IMR-90 (cell line): ENCODE results near the gene UBE3A. TPM values are rescaled to one million over a fixed set of nuclear protein-coding genes. Genes with fewer than 3 reads are reported as not detected.

Source experiments
- ATAC-seq: fragments of 200-7000 bp; cut with Tn5 transposase; 2 replicates; pipeline ENCODE4 v1.9.1; 2020; ENCODE audit warnings: low read depth, mild to moderate bottlenecking, moderate library complexity
- BruUV-seq: library from RNA; stranded (reverse); fragments of 400-500 nt; replicated peaks from 2 replicates; lab custom pipeline; 2021; lab: Mats Ljungman, UMichigan
- CTCF ChIA-PET: fragments of 300-600 bp; formaldehyde crosslinking; extraction: SDS; loops from one replicate; lab custom pipeline; 2021; ENCODE audit warnings: antibody characterized with exemption; lab: Yijun Ruan, JAX
- POLR2A ChIA-PET: fragments of 300-600 bp; sonication (Branson Sonifier 250); formaldehyde crosslinking; loops from one replicate; lab custom pipeline; 2022; ENCODE audit warnings: antibody characterized with exemption; ENCODE audit not compliant: unreplicated experiment; lab: Charles Lee
- DNase-seq: peaks from one replicate; pipeline ENCODE4 v3.0.0; 2013
- H2AFZ ChIP-seq: replicated peaks from 2 replicates; pipeline ENCODE3; 2013; ENCODE audit warnings: low read length, mild to moderate bottlenecking; ENCODE audit not compliant: poor library complexity
- H2AK5ac ChIP-seq: 2 replicates; pipeline ENCODE4 v1.6.1; 2013; ENCODE audit warnings: low read depth, low read length, inconsistent platforms
- H2AK9ac ChIP-seq: replicated peaks from 2 replicates; pipeline ENCODE3; 2013; ENCODE audit warnings: mild to moderate bottlenecking, low read depth, low read length, moderate library complexity; ENCODE audit not compliant: poor library complexity
- H2BK120ac ChIP-seq: 2 replicates; pipeline ENCODE4 v1.6.1; 2013; ENCODE audit warnings: low read depth, low read length, inconsistent platforms
- H2BK15ac ChIP-seq: 3 replicates; pipeline ENCODE4 v1.6.1; 2013; ENCODE audit warnings: low read depth, low read length, inconsistent platforms
- H2BK20ac ChIP-seq: 2 replicates; pipeline ENCODE4 v1.6.1; 2013; ENCODE audit warnings: low read depth, mild to moderate bottlenecking, inconsistent platforms, low read length, moderate library complexity
- H2BK5ac ChIP-seq: 2 replicates; pipeline ENCODE4 v1.6.1; 2013; ENCODE audit warnings: mild to moderate bottlenecking, low read depth, low read length, inconsistent platforms; ENCODE audit not compliant: poor library complexity, severe bottlenecking
- H3K14ac ChIP-seq: replicated peaks from 2 replicates; pipeline ENCODE4 v1.6.1; 2013; ENCODE audit warnings: low read depth, low read length, inconsistent platforms
- H3K18ac ChIP-seq: 2 replicates; pipeline ENCODE4 v1.6.1; 2013; ENCODE audit warnings: low read depth, low read length, control low read depth
- H3K23ac ChIP-seq: 2 replicates; pipeline ENCODE4 v1.6.1; 2013; ENCODE audit warnings: low read depth, low read length, inconsistent platforms
- H3K27ac ChIP-seq: 2 replicates; pipeline ENCODE4 v1.5.1; 2013; ENCODE audit warnings: mild to moderate bottlenecking, control low read depth, low read length; ENCODE audit not compliant: insufficient read depth
- H3K27me3 ChIP-seq: 2 replicates; pipeline ENCODE4 v1.6.1; 2013; ENCODE audit warnings: low read length; ENCODE audit not compliant: control insufficient read depth, insufficient read depth
- H3K36me3 ChIP-seq: 2 replicates; pipeline ENCODE4 v1.6.1; 2013; ENCODE audit warnings: low read length, mixed read lengths; ENCODE audit not compliant: control insufficient read depth, insufficient read depth
- H3K4ac ChIP-seq: 2 replicates; pipeline ENCODE4 v1.6.1; 2013; ENCODE audit warnings: low read depth, low read length, inconsistent platforms
- H3K4me1 ChIP-seq: 2 replicates; pipeline ENCODE4 v1.6.1; 2013; ENCODE audit warnings: low read length, mixed read lengths; ENCODE audit not compliant: control insufficient read depth, insufficient read depth
- H3K4me2 ChIP-seq: 2 replicates; pipeline ENCODE4 v1.6.1; 2013; ENCODE audit warnings: low read depth, mild to moderate bottlenecking, control low read depth, low read length, moderate library complexity
- H3K4me3 ChIP-seq: 2 replicates; pipeline ENCODE4 v1.5.1; 2013; ENCODE audit warnings: low read depth, mild to moderate bottlenecking, control low read depth, low read length, moderate library complexity; ENCODE audit not compliant: insufficient read depth
- H3K56ac ChIP-seq: 2 replicates; pipeline ENCODE4 v1.6.1; 2013; ENCODE audit warnings: low read length, inconsistent platforms; ENCODE audit not compliant: insufficient read depth; ENCODE audit errors: extremely low read depth
- H3K79me1 ChIP-seq, 2 experiments: 2 replicates each; pipeline ENCODE4 v1.6.1; 2013; ENCODE audit warnings: low read length in 2 of 2, inconsistent platforms in 1 of 2, low read depth in 1 of 2
- H3K9ac ChIP-seq: 2 replicates; pipeline ENCODE4 v1.6.1; 2013; ENCODE audit warnings: low read depth, low read length, control low read depth
- H3K9me1 ChIP-seq: 2 replicates; pipeline ENCODE4 v1.6.1; 2013; ENCODE audit warnings: low read length, inconsistent platforms; ENCODE audit not compliant: insufficient read depth
- H3K9me3 ChIP-seq: 2 replicates; pipeline ENCODE4 v1.6.1; 2013; ENCODE audit warnings: low read length; ENCODE audit not compliant: control insufficient read depth, insufficient read depth
- H4K20me1 ChIP-seq: 2 replicates; pipeline ENCODE4 v1.6.1; 2013; ENCODE audit warnings: low read length, inconsistent platforms; ENCODE audit not compliant: insufficient read depth
- H4K5ac ChIP-seq: 2 replicates; pipeline ENCODE4 v1.6.1; 2013; ENCODE audit warnings: mild to moderate bottlenecking, low read depth, low read length, control low read depth
- H4K8ac ChIP-seq, 2 experiments: 2 replicates each; pipeline ENCODE4 v1.6.1; 2013; ENCODE audit warnings: low read depth in 2 of 2, low read length in 2 of 2, control low read depth in 1 of 2, inconsistent platforms in 1 of 2
- H4K91ac ChIP-seq: 2 replicates; pipeline ENCODE4 v1.6.1; 2013; ENCODE audit warnings: low read depth, low read length, inconsistent platforms; ENCODE audit not compliant: insufficient read depth
- BHLHE40 ChIP-seq: fragments of 150-350 bp; IDR thresholded peaks from 2 replicates; pipeline ENCODE4 v1.6.1; 2016; ENCODE audit warnings: mild to moderate bottlenecking, low read depth, low read length
- CEBPB ChIP-seq: IDR thresholded peaks from 2 replicates; pipeline ENCODE4 v1.6.1; 2012; ENCODE audit warnings: low read depth, low read length, improper control_type of control experiment
- CHD1 ChIP-seq: IDR thresholded peaks from 2 replicates; pipeline ENCODE4 v1.6.1; 2012; ENCODE audit warnings: low read depth, low read length, improper control_type of control experiment
- FOS ChIP-seq: fragments of 150-350 bp; IDR thresholded peaks from 2 replicates; pipeline ENCODE4 v1.6.1; 2016; ENCODE audit warnings: low read depth, low read length
- MAFK ChIP-seq: IDR thresholded peaks from 2 replicates; pipeline ENCODE4 v1.6.1; 2012; ENCODE audit warnings: low read depth, low read length, improper control_type of control experiment
- MAZ ChIP-seq: IDR thresholded peaks from 2 replicates; pipeline ENCODE4 v1.6.1; 2012; ENCODE audit warnings: low read depth, mild to moderate bottlenecking, low read length, improper control_type of control experiment, moderate library complexity, borderline replicate concordance
- MXI1 ChIP-seq: IDR thresholded peaks from 2 replicates; pipeline ENCODE4 v1.6.1; 2012; ENCODE audit warnings: low read depth, mild to moderate bottlenecking, low read length, moderate library complexity, borderline replicate concordance
- NFE2L2 ChIP-seq: fragments of 150-350 bp; IDR thresholded peaks from 2 replicates; pipeline ENCODE4 v1.6.1; 2016; ENCODE audit warnings: low read depth, mild to moderate bottlenecking, low read length
- POLR2A ChIP-seq: IDR thresholded peaks from 2 replicates; pipeline ENCODE4 v1.6.1; 2012; ENCODE audit warnings: mild to moderate bottlenecking, low read depth, low read length
- RAD21 ChIP-seq: IDR thresholded peaks from 2 replicates; pipeline ENCODE4 v1.6.1; 2012; ENCODE audit warnings: low read length, improper control_type of control experiment
- RCOR1 ChIP-seq: IDR thresholded peaks from 2 replicates; pipeline ENCODE4 v1.6.1; 2012; ENCODE audit warnings: mild to moderate bottlenecking, low read length, improper control_type of control experiment; ENCODE audit not compliant: insufficient replicate concordance
- SMC3 ChIP-seq: fragments of 150-350 bp; IDR thresholded peaks from 2 replicates; pipeline ENCODE4 v1.6.1; 2016; ENCODE audit warnings: low read depth, mild to moderate bottlenecking, antibody characterized with exemption, low read length, moderate library complexity
- WGBS, 2 experiments: methylation state at CpG; one replicate each; pipeline versions ENCODE4 v1.1.5 to v1.1.7; 2013; ENCODE audit warnings: missing lambda C conversion rate in 2 of 2; ENCODE audit not compliant: insufficient read length in 1 of 2; ENCODE audit errors: extremely low coverage in 2 of 2; 5-methylcytosine and 5-hydroxymethylcytosine counted together
- dilution Hi-C: fragments of 300-500 bp; cut with HindIII; formaldehyde crosslinking; loops from one replicate; pipeline ENCODE4 v1.14.3; 2018; ENCODE audit warnings: low sequenced_read_pairs; ENCODE audit not compliant: unreplicated experiment
- in situ Hi-C: fragments of 300-500 bp; cut with MboI; formaldehyde crosslinking; loops from 3 replicates; pipeline ENCODE4 v1.14.3; 2019; ENCODE audit warnings: low sequenced_read_pairs, inconsistent platforms, mixed read lengths
- intact Hi-C: fragments of 100-400 bp; cut with micrococcal nuclease; formaldehyde crosslinking; loops from 2 replicates; pipeline ENCODE4 v1.10.0; 2022
- polyA plus RNA-seq, 3 experiments: library from polyadenylated mRNA; depleted of rRNA; stranded (reverse); fragments of >200 nt; gene quantifications; 2 replicates each; pipeline ENCODE4 v1.2.3, GENCODE V29; 2012; ENCODE audit warnings: low replicate concordance in 1 of 3
- total RNA-seq: library from RNA; depleted of rRNA; stranded (reverse); fragments of >200 nt; gene quantifications from 2 replicates; pipeline ENCODE4 v1.2.3, GENCODE V29; 2012
- TF ChIP-seq, protein P1 (sequence below): conservative IDR thresholded peaks from 2 replicates; pipeline ENCODE4 v1.5.1; 2012; ENCODE audit warnings: mild to moderate bottlenecking, low read depth, low read length, improper control_type of control experiment
- TF ChIP-seq, protein P2 (sequence below): fragments of 150-350 bp; IDR thresholded peaks from 2 replicates; pipeline ENCODE4 v1.6.1; 2017; ENCODE audit warnings: mild to moderate bottlenecking, antibody characterized with exemption, low read length, low read depth
- TF ChIP-seq, protein P3 (sequence below): fragments of 150-350 bp; IDR thresholded peaks from 2 replicates; pipeline ENCODE4 v1.6.1; 2016; ENCODE audit warnings: low read depth, mild to moderate bottlenecking, low read length, moderate library complexity, borderline replicate concordance

The UBE3A gene
- total and polyA plus RNA-seq, 2 of the 4 experiments (the other 2 are of a cell fraction) = 19.3 to 53.2 TPM

DNA sequence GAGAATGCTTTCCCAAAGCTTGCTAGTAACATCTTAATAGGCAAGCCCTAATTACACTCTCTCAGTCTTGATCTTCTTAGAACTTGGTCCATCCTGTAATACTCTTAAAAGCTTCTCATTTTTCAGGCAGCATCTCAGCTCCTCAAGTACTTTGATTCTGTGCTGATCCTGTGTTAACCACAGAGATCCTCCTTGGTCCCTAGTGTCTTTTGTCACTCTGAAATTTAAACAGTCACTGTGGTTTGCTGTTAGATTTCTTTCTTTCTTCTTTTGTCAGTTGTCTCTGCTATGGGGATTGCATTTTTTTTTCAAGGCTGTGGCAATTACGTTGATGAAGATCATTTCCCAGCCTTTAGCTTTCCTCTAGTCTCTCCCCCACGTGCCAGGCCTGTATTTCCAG, 26.0 kb upstream of the UBE3A start:
- CTCF ChIA-PET = no interaction called here

More for the DNA sequence above, 26.0 kb upstream of the UBE3A start:
- Histone ChIP-seq H2BK15ac (no peak overlapping the region), H4K91ac (no peak overlapping the region), H3K4me3 (no peak overlapping the region), H3K9me3 (0 out of 2 replicates have a peak, but pooled peaks cover 2% of the 10 kb centered on the region), H3K14ac (no peak overlapping the region), H3K56ac (no peak overlapping the region), H2AK5ac (no peak overlapping the region), H2AFZ (no peak overlapping the region), H3K9me1 (no peaks in the 10 kb centered on the region), H3K4me1 (no peaks in the 10 kb centered on the region), H2BK5ac (no peak overlapping the region), H2BK20ac (no peak overlapping the region), H2BK120ac (no peak overlapping the region), H4K8ac (no peak overlapping the region), H3K27ac (no peak overlapping the region), H4K20me1 (no peaks in the 10 kb centered on the region), H2AK9ac (no peak overlapping the region), H3K27me3 (no peaks in the 10 kb centered on the region), H3K79me1 (no peaks in the 10 kb centered on the region), H3K23ac (no peak overlapping the region), H3K36me3 (no peaks in the 10 kb centered on the region), H4K5ac (no peak overlapping the region), H3K18ac (no peak overlapping the region), H3K4me2 (no peak overlapping the region), H3K9ac (no peak overlapping the region), H3K4ac (no peak overlapping the region)
- no CpG with 5 or more reads among the region's 2 CpGs for WGBS, 2 experiments
- dilution Hi-C loops (no loop called here), in situ Hi-C loops (no loop called here), intact Hi-C loops (loop anchor here (5.0 kb wide), 1 partner anchor 802 kb away; no protein-coding TSS in a partner anchor)
- POLR2A ChIA-PET = no interaction called here
- no TSS peak for BruUV-seq
- no peak for ATAC-seq
- no peak for DNase-seq
- no peak for TF ChIP-seq CHD1
- no peak for TF ChIP-seq CEBPB
- no peak for TF ChIP-seq MAZ
- TF ChIP-seq, protein P1, sequence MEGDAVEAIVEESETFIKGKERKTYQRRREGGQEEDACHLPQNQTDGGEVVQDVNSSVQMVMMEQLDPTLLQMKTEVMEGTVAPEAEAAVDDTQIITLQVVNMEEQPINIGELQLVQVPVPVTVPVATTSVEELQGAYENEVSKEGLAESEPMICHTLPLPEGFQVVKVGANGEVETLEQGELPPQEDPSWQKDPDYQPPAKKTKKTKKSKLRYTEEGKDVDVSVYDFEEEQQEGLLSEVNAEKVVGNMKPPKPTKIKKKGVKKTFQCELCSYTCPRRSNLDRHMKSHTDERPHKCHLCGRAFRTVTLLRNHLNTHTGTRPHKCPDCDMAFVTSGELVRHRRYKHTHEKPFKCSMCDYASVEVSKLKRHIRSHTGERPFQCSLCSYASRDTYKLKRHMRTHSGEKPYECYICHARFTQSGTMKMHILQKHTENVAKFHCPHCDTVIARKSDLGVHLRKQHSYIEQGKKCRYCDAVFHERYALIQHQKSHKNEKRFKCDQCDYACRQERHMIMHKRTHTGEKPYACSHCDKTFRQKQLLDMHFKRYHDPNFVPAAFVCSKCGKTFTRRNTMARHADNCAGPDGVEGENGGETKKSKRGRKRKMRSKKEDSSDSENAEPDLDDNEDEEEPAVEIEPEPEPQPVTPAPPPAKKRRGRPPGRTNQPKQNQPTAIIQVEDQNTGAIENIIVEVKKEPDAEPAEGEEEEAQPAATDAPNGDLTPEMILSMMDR = no peak
- no peak for TF ChIP-seq BHLHE40
- TF ChIP-seq, protein P2, sequence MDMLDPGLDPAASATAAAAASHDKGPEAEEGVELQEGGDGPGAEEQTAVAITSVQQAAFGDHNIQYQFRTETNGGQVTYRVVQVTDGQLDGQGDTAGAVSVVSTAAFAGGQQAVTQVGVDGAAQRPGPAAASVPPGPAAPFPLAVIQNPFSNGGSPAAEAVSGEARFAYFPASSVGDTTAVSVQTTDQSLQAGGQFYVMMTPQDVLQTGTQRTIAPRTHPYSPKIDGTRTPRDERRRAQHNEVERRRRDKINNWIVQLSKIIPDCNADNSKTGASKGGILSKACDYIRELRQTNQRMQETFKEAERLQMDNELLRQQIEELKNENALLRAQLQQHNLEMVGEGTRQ = no peak
- no peak for TF ChIP-seq NFE2L2
- no peak for TF ChIP-seq SMC3
- TF ChIP-seq MAFK = no peak
- TF ChIP-seq, protein P3, sequence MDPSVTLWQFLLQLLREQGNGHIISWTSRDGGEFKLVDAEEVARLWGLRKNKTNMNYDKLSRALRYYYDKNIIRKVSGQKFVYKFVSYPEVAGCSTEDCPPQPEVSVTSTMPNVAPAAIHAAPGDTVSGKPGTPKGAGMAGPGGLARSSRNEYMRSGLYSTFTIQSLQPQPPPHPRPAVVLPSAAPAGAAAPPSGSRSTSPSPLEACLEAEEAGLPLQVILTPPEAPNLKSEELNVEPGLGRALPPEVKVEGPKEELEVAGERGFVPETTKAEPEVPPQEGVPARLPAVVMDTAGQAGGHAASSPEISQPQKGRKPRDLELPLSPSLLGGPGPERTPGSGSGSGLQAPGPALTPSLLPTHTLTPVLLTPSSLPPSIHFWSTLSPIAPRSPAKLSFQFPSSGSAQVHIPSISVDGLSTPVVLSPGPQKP = no peak
- no peak for TF ChIP-seq MXI1
- TF ChIP-seq FOS = no peak
- no peak for TF ChIP-seq RCOR1
- TF ChIP-seq RAD21 = no peak
- no peak for TF ChIP-seq POLR2A
